Measurements from ENCODE around the gene PLA2G6.

Gene PLA2G6

GRCh38 chr22:38211556-38211955 lies 29.9 kb upstream of the PLA2G6 start:
- no peak for TF ChIP-seq CTCF (conservative IDR thresholded peaks at IDR 0.05; ENCODE audit: low read depth, low read length)
- H3K27ac ChIP-seq, result no peak overlapping the region
- H2AFZ ChIP-seq (ENCODE audit: low read depth), result no peak overlapping the region
- H4K20me1 ChIP-seq (ENCODE audit: insufficient read depth), result no peaks in the 10 kb centered on the region
- H3K79me2 ChIP-seq (ENCODE audit: insufficient read depth, low read depth), result no peaks in the 10 kb centered on the region; the same call in 1 of the 2 replicates
- H3K4me2 ChIP-seq, result no peak overlapping the region
- no peak overlapping the region for H3K9ac ChIP-seq
- peaks cover 31% of the 10 kb centered on the region for H3K4me1 ChIP-seq (ENCODE audit: low read depth, poor library complexity, severe bottlenecking)
- no peaks in the 10 kb centered on the region for H3K27me3 ChIP-seq (ENCODE audit: insufficient read depth, low read depth)
- no peaks in the 10 kb centered on the region for H3K36me3 ChIP-seq (ENCODE audit: insufficient read depth)
- no peak overlapping the region for H3K4me3 ChIP-seq (IDR thresholded peaks at IDR 0.05; ENCODE audit: insufficient read depth, low read depth, low read length)

- no peak overlapping the region for H3K9ac ChIP-seq
- no peaks in the 10 kb centered on the region for H3K36me3 ChIP-seq (ENCODE audit: insufficient read depth)
- H3K27me3 ChIP-seq (ENCODE audit: insufficient read depth, low read depth), result no peaks in the 10 kb centered on the region
- no peak overlapping the region for H3K4me3 ChIP-seq (IDR thresholded peaks at IDR 0.05; ENCODE audit: insufficient read depth, low read depth, low read length)
- no peaks in the 10 kb centered on the region; the same call in 1 of the 2 replicates for H3K79me2 ChIP-seq (ENCODE audit: insufficient read depth, low read depth)
- H3K4me1 ChIP-seq (ENCODE audit: low read depth, poor library complexity, severe bottlenecking), result peaks cover 33% of the 10 kb centered on the region
- H2AFZ ChIP-seq (ENCODE audit: low read depth), result no peak overlapping the region
- no peak overlapping the region for H3K4me2 ChIP-seq
- TF ChIP-seq CTCF (conservative IDR thresholded peaks at IDR 0.05; ENCODE audit: low read depth, low read length), result no peak
- H3K27ac ChIP-seq, result no peak overlapping the region
- H4K20me1 ChIP-seq (ENCODE audit: insufficient read depth), result no peaks in the 10 kb centered on the region
Measured at GRCh38 chr22:38208551-38208968, 26.9 kb upstream of the PLA2G6 start.

GRCh38 chr22:38207898-38208432 lies 26.3 kb upstream of the PLA2G6 start:
- Histone ChIP-seq H3K36me3 (ENCODE audit: insufficient read depth) (no peaks in the 10 kb centered on the region), H3K4me1 (ENCODE audit: low read depth, poor library complexity, severe bottlenecking) (peaks cover 33% of the 10 kb centered on the region), H3K4me2 (no peak overlapping the region), H3K9ac (no peak overlapping the region), H3K27ac (no peak overlapping the region), H3K4me3 (IDR thresholded peaks at IDR 0.05; ENCODE audit: insufficient read depth, low read depth, low read length) (no peak overlapping the region), H4K20me1 (ENCODE audit: insufficient read depth) (no peaks in the 10 kb centered on the region), H3K79me2 (ENCODE audit: insufficient read depth, low read depth) (no peaks in the 10 kb centered on the region; the same call in 1 of the 2 replicates), H3K27me3 (ENCODE audit: insufficient read depth, low read depth) (no peaks in the 10 kb centered on the region), H2AFZ (ENCODE audit: low read depth) (no peak overlapping the region)
- TF ChIP-seq CTCF (conservative IDR thresholded peaks at IDR 0.05; ENCODE audit: low read depth, low read length), result no peak

- Histone ChIP-seq H3K4me3 (IDR thresholded peaks at IDR 0.05; ENCODE audit: insufficient read depth, low read depth, low read length) (no peak overlapping the region), H3K27me3 (ENCODE audit: insufficient read depth, low read depth) (no peaks in the 10 kb centered on the region), H3K4me1 (ENCODE audit: low read depth, poor library complexity, severe bottlenecking) (peaks cover 34% of the 10 kb centered on the region), H3K79me2 (ENCODE audit: insufficient read depth, low read depth) (no peaks in the 10 kb centered on the region; the same call in 1 of the 2 replicates), H4K20me1 (ENCODE audit: insufficient read depth) (no peaks in the 10 kb centered on the region), H3K27ac (no peak overlapping the region), H3K9ac (no peak overlapping the region), H2AFZ (ENCODE audit: low read depth) (no peak overlapping the region), H3K36me3 (ENCODE audit: insufficient read depth) (no peaks in the 10 kb centered on the region), H3K4me2 (peak overlapping the region; percentile 26; the same call in 1 of the 2 replicates)
- no peak for TF ChIP-seq CTCF (conservative IDR thresholded peaks at IDR 0.05; ENCODE audit: low read depth, low read length)
Measured at GRCh38 chr22:38205261-38206128, 23.9 kb upstream of the PLA2G6 start.
